GM21529 (cell line): ENCODE results near the gene SLC35F2.
"Not testable (repeated sequence)": the region's sequence is repeated elsewhere in the genome, so short reads cannot be mapped to it uniquely, and the experiment has no call there.

ENCODE experiments used
- ATAC-seq: cut with Tn5 transposase; IDR thresholded peaks from one replicate; pipeline ENCODE4 v1.9.1; 2021; ENCODE audit not compliant: unreplicated experiment

The SLC35F2 gene

GRCh38 chr11:107842412-107843100 is 16.0 kb downstream of the SLC35F2 start:
- no peak for ATAC-seq

- ATAC-seq: peak; percentile 15
Measured at GRCh38 chr11:107840129-107840484, 18.5 kb downstream of the SLC35F2 start.

- no peak for ATAC-seq
Measured at GRCh38 chr11:107836851-107837250, 21.7 kb downstream of the SLC35F2 start.

- no peak for ATAC-seq
Measured at GRCh38 chr11:107834995-107835394, 23.6 kb downstream of the SLC35F2 start.

GRCh38 chr11:107833926-107834325 is 24.7 kb downstream of the SLC35F2 start:
- not testable (repeated sequence) for ATAC-seq

- no peak for ATAC-seq
Measured at GRCh38 chr11:107830915-107831540, 27.6 kb downstream of the SLC35F2 start.

- no peak for ATAC-seq
Measured at GRCh38 chr11:107827041-107827440, 31.5 kb downstream of the SLC35F2 start.

- ATAC-seq: no peak
Measured at GRCh38 chr11:107825875-107826274, 32.7 kb downstream of the SLC35F2 start.

- ATAC-seq: no peak
Measured at GRCh38 chr11:107824668-107825369, 33.8 kb downstream of the SLC35F2 start.

GRCh38 chr11:107821199-107821927 is 37.2 kb downstream of the SLC35F2 start:
- ATAC-seq: no peak

GRCh38 chr11:107819361-107820014 is 39.1 kb downstream of the SLC35F2 start:
- ATAC-seq: no peak

- ATAC-seq: no peak
Measured at GRCh38 chr11:107818491-107818890, 40.1 kb downstream of the SLC35F2 start.

GRCh38 chr11:107816028-107816427 is 42.6 kb downstream of the SLC35F2 start:
- no peak for ATAC-seq

- ATAC-seq: no peak
Measured at GRCh38 chr11:107810875-107811274, 47.7 kb downstream of the SLC35F2 start.

- no peak for ATAC-seq
Measured at GRCh38 chr11:107808521-107808920, 50.1 kb downstream of the SLC35F2 start.

- no peak for ATAC-seq
Measured at GRCh38 chr11:107804971-107805370, 53.6 kb downstream of the SLC35F2 start.

GRCh38 chr11:107804211-107804610 is 54.4 kb downstream of the SLC35F2 start:
- no peak for ATAC-seq

GRCh38 chr11:107801641-107802040 is 56.9 kb downstream of the SLC35F2 start:
- no peak for ATAC-seq

- peak; percentile 92 for ATAC-seq
Measured at GRCh38 chr11:107799218-107799859, 59.2 kb downstream of the SLC35F2 start.

- no peak for ATAC-seq
Measured at GRCh38 chr11:107792049-107792443, 66.5 kb downstream of the SLC35F2 start.
